Astrocyte of the cerebellum (primary cell): ENCODE measurements around the gene CTAG1A.
"Not testable (repeated sequence)": the region's sequence is repeated elsewhere in the genome, so short reads cannot be mapped to it uniquely, and the experiment has no call there.

ENCODE experiments used
- DNase-seq: peaks from one replicate; pipeline ENCODE4 v3.0.0-alpha.2; 2011; ENCODE audit warnings: low read depth
- H3K4me3 ChIP-seq: 2 replicates; pipeline ENCODE4 v1.5.1; 2011; ENCODE audit warnings: mild to moderate bottlenecking, low read depth, low read length, moderate library complexity
- CTCF ChIP-seq: IDR thresholded peaks from 2 replicates; pipeline ENCODE4 v1.5.1; 2012; ENCODE audit warnings: low read length, low read depth, moderate library complexity, mild to moderate bottlenecking; ENCODE audit errors: missing control alignments
- in situ Hi-C: cut with HindIII; loops from 2 replicates; pipeline ENCODE4 v1.10.0; 2017; ENCODE audit warnings: low sequenced_read_pairs

Gene CTAG1A

GRCh38 chrX:154602226-154602625, 17.3 kb downstream of the CTAG1A start:
- DNase-seq: no peak
- no peak for TF ChIP-seq CTCF
- H3K4me3 ChIP-seq: no peak overlapping the region
- in situ Hi-C loops: no loop called here

- in situ Hi-C loops: no loop called here
- no peak for TF ChIP-seq CTCF
- no peak for DNase-seq
- H3K4me3 ChIP-seq: no peak overlapping the region
Measured at GRCh38 chrX:154602766-154603437, 18.0 kb downstream of the CTAG1A start.

- TF ChIP-seq CTCF: no peak
- DNase-seq: no peak
- in situ Hi-C loops: no loop called here
- H3K4me3 ChIP-seq: no peak overlapping the region
Measured at GRCh38 chrX:154603438-154604430, 18.8 kb downstream of the CTAG1A start.

- no peak overlapping the region for H3K4me3 ChIP-seq
- no peak for DNase-seq
- no peak for TF ChIP-seq CTCF
- in situ Hi-C loops: no loop called here
Measured at GRCh38 chrX:154605566-154605965, 20.6 kb downstream of the CTAG1A start.

GRCh38 chrX:154607370-154607769, 22.4 kb downstream of the CTAG1A start:
- no peak for TF ChIP-seq CTCF
- no peak for DNase-seq
- in situ Hi-C loops: no loop called here
- H3K4me3 ChIP-seq: no peak overlapping the region

- DNase-seq, in situ Hi-C loops, H3K4me3 ChIP-seq: not testable (repeated sequence)
Measured at GRCh38 chrX:154607976-154608375, 23.0 kb downstream of the CTAG1A start.

GRCh38 chrX:154608823-154609222, 23.9 kb downstream of the CTAG1A start:
- H3K4me3 ChIP-seq, in situ Hi-C loops, DNase-seq: not testable (repeated sequence)

GRCh38 chrX:154611146-154611545, 26.2 kb downstream of the CTAG1A start:
- H3K4me3 ChIP-seq, DNase-seq, in situ Hi-C loops: not testable (repeated sequence)

GRCh38 chrX:154613586-154613985, 28.7 kb downstream of the CTAG1A start:
- DNase-seq, in situ Hi-C loops, H3K4me3 ChIP-seq: not testable (repeated sequence)

- DNase-seq, H3K4me3 ChIP-seq, in situ Hi-C loops: not testable (repeated sequence)
Measured at GRCh38 chrX:154619182-154619581, 34.2 kb downstream of the CTAG1A start, which contains the start of gene CTAG1B. Gene CTAG1B (minus strand): TSS chrX:154619282. CDS start chrX:154619218, 64 bp downstream.

- in situ Hi-C loops, H3K4me3 ChIP-seq, DNase-seq: not testable (repeated sequence)
Measured at GRCh38 chrX:154620767-154621414, 36.0 kb downstream of the CTAG1A start.
